Parathyroid adenoma (tissue), 2 donors: ENCODE results near the gene TRAP1.

ENCODE experiments used
- H2AFZ ChIP-seq: fragments of 300-600 bp; sonication (generic); one replicate; pipeline ENCODE4 v1.7.0; 2017; ENCODE audit warnings: antibody characterized with exemption, mild to moderate bottlenecking
- H3K27ac ChIP-seq: fragments of 300-600 bp; sonication (generic); one replicate; pipeline ENCODE4 v1.7.0; 2017
- H3K27me3 ChIP-seq: fragments of 300-600 bp; sonication (generic); one replicate; pipeline ENCODE4 v1.7.0; 2017; ENCODE audit warnings: low read length; ENCODE audit not compliant: control insufficient read depth, insufficient read depth
- H3K36me3 ChIP-seq: fragments of 300-600 bp; sonication (generic); one replicate; pipeline ENCODE4 v1.7.0; 2017; ENCODE audit warnings: low read length; ENCODE audit not compliant: control insufficient read depth, insufficient read depth
- H3K4me1 ChIP-seq: fragments of 300-600 bp; sonication (generic); one replicate; pipeline ENCODE4 v1.7.0; 2017; ENCODE audit warnings: control low read depth
- H3K4me2 ChIP-seq: fragments of 300-600 bp; sonication (generic); one replicate; pipeline ENCODE4 v1.7.0; 2017; ENCODE audit warnings: low read length
- H3K4me3 ChIP-seq: fragments of 300-600 bp; sonication (generic); one replicate; pipeline ENCODE4 v1.7.0; 2017; ENCODE audit warnings: low read depth, low read length
- H3K79me2 ChIP-seq: fragments of 300-600 bp; sonication (generic); one replicate; pipeline ENCODE4 v1.7.0; 2017; ENCODE audit warnings: control low read depth
- H3K9ac ChIP-seq: fragments of 300-600 bp; sonication (generic); one replicate; pipeline ENCODE4 v1.7.0; 2017; ENCODE audit warnings: mild to moderate bottlenecking
- H3K9me3 ChIP-seq: fragments of 300-600 bp; sonication (generic); one replicate; pipeline ENCODE4 v1.7.0; 2017; ENCODE audit warnings: low read length; ENCODE audit not compliant: control insufficient read depth
- TF ChIP-seq, protein P1 (sequence below): fragments of 300-600 bp; sonication (generic); IDR thresholded peaks from one replicate; pipeline ENCODE4 v1.7.0; 2017; ENCODE audit warnings: antibody characterized with exemption, mild to moderate bottlenecking
- donor health status: primary hyperparathyroidism.

The TRAP1 gene

DNA sequence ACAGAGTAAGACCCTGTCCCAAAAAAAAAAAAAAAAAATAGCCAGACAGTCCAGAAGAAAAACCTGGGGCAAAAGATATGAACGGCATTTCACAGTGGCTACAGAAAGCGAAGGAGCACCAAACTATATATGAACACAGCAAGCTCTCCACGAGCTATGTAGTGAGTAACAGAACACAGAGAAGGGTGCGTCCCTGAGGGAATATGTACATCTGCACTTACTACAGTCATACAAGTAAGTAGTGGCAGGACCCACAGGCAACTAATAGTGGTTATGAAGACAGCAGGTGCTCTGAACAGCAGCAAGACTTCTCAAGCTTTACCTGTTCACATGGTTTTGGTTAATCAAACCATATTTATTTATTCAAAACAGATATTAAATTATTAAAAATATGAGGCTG lies 15.8 kb downstream of the TRAP1 start:
- TF ChIP-seq, protein P1, sequence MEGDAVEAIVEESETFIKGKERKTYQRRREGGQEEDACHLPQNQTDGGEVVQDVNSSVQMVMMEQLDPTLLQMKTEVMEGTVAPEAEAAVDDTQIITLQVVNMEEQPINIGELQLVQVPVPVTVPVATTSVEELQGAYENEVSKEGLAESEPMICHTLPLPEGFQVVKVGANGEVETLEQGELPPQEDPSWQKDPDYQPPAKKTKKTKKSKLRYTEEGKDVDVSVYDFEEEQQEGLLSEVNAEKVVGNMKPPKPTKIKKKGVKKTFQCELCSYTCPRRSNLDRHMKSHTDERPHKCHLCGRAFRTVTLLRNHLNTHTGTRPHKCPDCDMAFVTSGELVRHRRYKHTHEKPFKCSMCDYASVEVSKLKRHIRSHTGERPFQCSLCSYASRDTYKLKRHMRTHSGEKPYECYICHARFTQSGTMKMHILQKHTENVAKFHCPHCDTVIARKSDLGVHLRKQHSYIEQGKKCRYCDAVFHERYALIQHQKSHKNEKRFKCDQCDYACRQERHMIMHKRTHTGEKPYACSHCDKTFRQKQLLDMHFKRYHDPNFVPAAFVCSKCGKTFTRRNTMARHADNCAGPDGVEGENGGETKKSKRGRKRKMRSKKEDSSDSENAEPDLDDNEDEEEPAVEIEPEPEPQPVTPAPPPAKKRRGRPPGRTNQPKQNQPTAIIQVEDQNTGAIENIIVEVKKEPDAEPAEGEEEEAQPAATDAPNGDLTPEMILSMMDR = no peak
- H3K4me2 ChIP-seq = no peak overlapping the region
- H3K4me1 ChIP-seq = peaks cover 5% of the 10 kb centered on the region
- H3K4me3 ChIP-seq = no peak overlapping the region
- H3K36me3 ChIP-seq = no peaks in the 10 kb centered on the region
- H3K27me3 ChIP-seq = no peaks in the 10 kb centered on the region
- H2AFZ ChIP-seq = no peak overlapping the region
- no peaks in the 10 kb centered on the region for H3K9me3 ChIP-seq
- peaks cover under 1% of the 10 kb centered on the region for H3K79me2 ChIP-seq
- H3K27ac ChIP-seq = no peak overlapping the region
- no peak overlapping the region for H3K9ac ChIP-seq

DNA sequence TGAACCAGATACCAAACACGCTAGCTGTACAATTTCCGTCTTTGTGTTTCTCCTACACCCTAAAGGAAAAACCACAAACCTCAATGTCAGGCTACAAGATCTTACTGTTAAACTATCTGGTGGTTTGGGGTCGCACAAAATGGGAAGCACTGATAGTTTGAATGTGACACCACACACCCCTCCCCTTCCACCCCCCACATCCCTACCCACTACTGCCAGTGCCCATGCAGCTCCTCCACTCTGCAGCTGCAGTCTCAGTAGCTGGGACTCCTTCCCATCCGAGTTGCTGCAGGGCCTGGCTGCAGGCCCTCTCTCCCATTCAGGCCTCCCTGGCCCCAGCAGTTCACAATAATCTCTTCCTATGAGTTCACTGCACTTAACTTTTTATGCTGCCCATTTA lies 18.4 kb downstream of the TRAP1 start:
- no peak overlapping the region for H3K9ac ChIP-seq
- no peaks in the 10 kb centered on the region for H3K27me3 ChIP-seq
- H3K4me3 ChIP-seq = no peak overlapping the region
- TF ChIP-seq, protein P1 = no peak
- H3K4me1 ChIP-seq = peaks cover 5% of the 10 kb centered on the region
- no peaks in the 10 kb centered on the region for H3K36me3 ChIP-seq
- H3K27ac ChIP-seq = no peak overlapping the region
- no peak overlapping the region for H3K4me2 ChIP-seq
- no peak overlapping the region for H2AFZ ChIP-seq
- no peaks in the 10 kb centered on the region for H3K9me3 ChIP-seq
- peaks cover 2% of the 10 kb centered on the region for H3K79me2 ChIP-seq

DNA sequence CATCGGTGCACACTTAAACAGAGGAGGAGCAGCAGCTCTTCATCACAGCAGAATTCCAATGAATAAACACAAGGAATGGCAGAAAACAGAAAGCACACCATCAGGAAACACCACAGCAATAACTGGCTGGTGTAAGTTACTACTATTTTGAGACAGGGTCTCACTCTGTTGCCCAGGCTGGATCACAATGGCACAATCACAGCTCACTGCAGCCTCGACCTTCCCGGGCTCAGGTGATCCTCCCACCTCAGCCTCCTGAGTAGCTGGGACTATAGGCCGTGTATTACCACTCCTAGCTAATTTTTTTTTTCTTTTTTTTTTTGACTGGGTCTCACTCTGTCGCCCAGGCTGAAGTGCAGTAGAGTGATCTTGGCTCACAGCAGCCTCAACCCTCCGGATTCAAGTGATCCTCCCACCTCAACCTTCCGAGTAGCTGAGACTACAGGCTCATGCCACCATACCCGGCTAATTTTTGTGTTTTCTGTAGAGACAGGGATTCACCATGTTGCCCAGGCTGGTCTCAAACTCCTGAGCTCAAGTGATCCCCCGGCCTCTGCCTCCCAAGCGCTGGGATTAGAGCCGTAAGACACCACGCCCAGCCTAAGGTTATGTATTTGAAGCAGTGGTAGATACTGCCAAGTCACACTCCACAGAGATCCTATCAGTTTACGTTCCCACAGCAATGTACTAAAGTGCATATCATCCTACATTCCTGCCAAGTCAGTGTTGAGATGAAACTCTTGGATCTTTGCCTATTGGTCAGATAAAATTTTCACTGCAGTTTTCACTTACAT lies 20.7 kb downstream of the TRAP1 start:
- Histone ChIP-seq H3K27me3 (no peaks in the 10 kb centered on the region), H2AFZ (no peak overlapping the region), H3K36me3 (no peaks in the 10 kb centered on the region), H3K4me1 (peaks cover 5% of the 10 kb centered on the region), H3K4me3 (no peak overlapping the region), H3K79me2 (peaks cover 2% of the 10 kb centered on the region), H3K9me3 (no peaks in the 10 kb centered on the region), H3K4me2 (no peak overlapping the region), H3K27ac (no peak overlapping the region), H3K9ac (no peak overlapping the region)
- TF ChIP-seq, protein P1 = no peak

DNA sequence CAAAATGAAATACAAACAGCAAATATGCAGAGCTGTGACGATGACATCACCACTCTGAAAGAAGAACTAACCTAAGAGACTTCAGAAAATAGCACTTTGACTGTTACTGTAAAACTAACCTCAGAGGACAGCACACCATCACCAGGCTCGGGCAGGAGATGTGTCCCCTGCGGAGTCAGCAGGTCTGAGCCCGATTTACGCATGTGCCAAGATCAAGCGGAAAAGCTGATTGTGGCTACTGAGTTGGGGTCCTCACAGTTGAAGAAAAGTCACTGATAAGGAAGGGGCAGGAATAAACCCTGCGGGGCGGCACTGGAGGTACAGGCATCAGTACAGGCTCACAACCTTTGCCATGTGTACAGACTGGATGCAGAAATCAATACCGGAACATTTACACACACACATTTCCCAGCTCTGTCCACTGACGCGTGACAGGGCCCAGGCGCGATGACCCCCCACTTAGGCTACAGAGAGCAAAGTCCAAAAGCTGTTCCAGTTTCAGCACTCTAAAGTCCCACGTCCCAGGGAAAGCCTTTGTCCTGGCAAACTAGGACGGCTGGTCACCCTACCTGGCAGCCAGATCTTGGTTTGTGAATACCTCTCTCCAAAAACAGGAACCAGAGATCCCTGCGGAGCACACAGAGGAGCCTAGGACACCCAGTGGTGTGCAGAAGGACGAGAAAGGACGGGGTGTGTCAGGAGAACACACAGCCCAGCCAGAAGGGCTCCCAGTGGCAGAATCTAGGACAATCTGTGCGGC lies 21.5 kb downstream of the TRAP1 start:
- Histone ChIP-seq H3K36me3 (no peaks in the 10 kb centered on the region), H3K27me3 (no peaks in the 10 kb centered on the region), H3K9me3 (no peaks in the 10 kb centered on the region), H3K9ac (no peak overlapping the region), H3K27ac (no peak overlapping the region), H2AFZ (no peak overlapping the region), H3K4me2 (no peak overlapping the region), H3K4me1 (peaks cover 6% of the 10 kb centered on the region), H3K79me2 (peaks cover 2% of the 10 kb centered on the region), H3K4me3 (no peak overlapping the region)
- TF ChIP-seq, protein P1 = no peak
